HG02973 (cell line): ENCODE data around the gene SLC9A3.
A peak's percentile ranks its signal among the peaks of the same experiment; 100 is the strongest.
"Not testable (repeated sequence)": the region's sequence is repeated elsewhere in the genome, so short reads cannot be mapped to it uniquely, and the experiment has no call there.

ENCODE experiments used
- ATAC-seq: cut with Tn5 transposase; IDR thresholded peaks from one replicate; pipeline ENCODE4 v1.9.1; 2021; ENCODE audit warnings: moderate library complexity; ENCODE audit not compliant: unreplicated experiment

The SLC9A3 gene

DNA sequence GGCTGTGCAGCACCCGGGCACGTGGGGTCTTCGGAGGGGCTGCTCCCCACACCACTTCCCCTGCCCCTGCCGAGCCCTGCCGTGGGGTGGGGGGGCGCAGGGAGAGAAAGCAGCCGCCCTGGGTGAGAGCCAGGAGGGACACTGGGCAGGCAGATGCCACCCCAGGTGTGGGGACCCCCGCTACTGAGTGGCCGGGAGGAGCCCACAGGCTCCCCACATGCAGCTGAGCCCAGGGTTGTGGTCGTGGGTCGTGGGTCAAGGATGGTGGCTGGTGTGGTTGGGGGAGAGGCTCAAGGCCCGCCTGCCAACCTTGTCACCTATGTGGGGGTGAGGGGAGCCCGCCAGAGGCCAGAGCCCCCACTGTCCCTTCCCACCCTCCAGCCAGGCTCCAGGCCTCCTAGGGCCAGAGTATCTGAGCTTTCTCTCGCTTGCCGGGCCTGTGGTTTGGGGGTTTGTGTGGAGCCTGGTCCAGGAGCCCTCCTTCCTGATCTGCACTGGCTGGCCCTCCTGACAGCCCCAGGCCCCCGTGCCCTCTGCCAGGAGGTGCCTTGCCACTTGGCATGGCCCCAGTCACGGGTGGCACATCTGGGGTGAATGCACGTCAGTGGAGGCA, 45.8 kb downstream of the SLC9A3 start:
- no peak for ATAC-seq

DNA sequence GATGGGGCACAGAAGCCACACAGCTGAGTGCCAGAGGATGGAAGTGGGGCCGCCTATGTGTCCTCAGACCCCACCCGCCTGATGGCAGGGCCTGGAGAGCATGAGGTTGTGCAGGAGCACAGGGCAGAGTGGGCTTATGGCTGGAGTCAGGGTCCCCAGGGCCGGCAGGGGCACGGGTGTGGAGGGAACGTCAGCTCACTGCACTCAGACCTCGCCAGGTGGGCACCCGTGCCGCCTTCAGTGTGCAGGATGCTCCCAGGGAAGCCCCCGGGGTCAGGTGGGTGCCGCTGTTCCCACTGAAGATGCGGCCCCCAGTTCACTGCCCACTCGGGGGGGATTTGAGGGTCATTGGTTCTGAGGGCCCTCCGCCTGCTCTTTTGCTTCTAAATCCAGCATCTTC, 46.4 kb downstream of the SLC9A3 start:
- ATAC-seq, result no peak

DNA sequence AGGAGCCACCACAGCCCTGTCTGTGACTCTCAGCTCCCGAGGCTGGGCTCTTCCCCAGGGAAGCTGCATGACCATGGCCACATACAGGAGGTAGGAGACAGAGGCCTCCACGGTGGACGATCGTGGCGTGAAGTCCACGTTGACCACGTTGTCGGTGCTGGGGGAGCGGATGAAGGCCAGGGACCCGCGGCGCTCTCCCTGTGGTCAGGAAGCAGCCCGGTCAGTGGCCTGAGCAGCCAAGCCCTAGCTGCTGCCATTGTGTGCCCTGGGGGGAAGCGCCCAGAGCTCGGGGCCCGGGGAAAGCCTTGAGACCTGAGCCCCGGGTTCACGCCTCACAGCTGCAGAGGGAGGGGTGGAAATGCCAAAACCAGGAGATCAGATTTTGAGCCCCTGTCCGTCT, 47.0 kb downstream of the SLC9A3 start:
- ATAC-seq, result no peak

DNA sequence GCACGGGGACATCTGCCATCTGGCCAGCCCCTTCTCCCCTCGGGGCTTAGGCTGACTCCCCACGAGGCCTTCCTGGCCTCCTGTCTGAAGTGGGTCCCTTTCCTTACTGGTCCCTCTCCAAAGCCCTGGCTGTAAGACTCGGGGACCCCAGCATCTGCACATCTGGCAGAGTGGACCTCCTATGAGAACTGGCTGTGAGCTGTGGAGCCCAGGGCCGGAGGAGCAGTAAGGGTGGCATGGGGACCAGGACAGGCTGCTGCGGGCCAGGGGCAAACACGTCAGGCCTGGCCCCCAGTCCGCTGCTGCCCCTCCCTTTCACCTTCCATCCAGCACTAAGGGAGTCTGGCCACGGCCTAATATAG, 47.5 kb downstream of the SLC9A3 start:
- ATAC-seq, result no peak

DNA sequence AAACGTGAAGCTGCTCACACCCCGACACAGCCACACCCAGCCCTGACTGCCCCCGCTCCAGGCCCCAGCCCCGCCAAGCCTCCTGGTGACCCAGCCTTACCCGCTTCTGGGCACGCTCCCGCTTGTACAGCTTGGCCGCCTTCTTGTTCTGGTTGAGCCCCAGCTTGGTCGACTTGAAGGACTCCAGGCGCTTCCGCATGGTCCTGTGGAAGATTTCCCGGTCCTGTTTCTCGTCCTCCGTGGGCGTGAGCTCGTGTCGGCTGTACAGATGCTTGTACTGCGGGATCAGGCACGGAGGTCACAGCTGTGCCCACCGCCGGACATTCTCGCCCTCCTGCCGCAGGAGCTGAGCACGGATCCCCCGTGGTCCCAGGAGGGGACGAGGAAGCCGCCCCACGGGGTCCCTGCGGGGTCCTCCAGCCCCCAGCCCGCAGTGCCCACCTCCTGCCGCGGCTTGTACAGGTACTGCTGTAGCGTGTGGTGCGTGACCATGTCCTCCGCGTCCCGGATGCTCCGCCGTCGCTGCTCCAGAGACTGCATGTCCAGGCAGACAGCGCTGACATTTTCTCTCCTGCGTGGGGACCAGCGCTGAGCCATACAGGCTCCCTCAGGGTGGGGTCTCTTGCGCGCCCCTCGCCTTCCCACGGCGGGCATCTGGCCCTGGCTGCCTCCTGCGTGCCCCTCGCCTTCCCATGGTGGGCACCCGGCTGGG, 48.0 kb downstream of the SLC9A3 start:
- no peak for ATAC-seq

DNA sequence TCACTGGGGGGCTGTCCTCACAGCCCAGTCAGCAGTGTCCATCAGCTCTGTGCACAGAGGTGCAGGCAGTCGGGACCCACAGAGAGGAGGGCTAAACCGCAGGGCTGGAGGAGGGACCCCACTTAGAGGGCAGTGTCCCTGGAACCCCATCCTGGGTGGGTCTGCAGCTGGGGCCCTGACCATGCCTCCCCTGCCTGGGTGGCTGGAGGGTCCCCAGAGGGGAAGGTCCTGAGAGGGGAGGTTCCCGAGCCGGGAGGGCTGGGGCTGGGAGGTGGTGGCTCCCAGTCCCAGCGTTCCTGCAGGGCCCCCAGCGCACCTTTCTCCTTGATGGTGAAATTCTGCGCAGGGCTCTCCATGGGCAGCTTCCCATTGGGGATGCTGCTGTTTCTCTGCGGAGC, 48.5 kb downstream of the SLC9A3 start:
- ATAC-seq, result no peak

DNA sequence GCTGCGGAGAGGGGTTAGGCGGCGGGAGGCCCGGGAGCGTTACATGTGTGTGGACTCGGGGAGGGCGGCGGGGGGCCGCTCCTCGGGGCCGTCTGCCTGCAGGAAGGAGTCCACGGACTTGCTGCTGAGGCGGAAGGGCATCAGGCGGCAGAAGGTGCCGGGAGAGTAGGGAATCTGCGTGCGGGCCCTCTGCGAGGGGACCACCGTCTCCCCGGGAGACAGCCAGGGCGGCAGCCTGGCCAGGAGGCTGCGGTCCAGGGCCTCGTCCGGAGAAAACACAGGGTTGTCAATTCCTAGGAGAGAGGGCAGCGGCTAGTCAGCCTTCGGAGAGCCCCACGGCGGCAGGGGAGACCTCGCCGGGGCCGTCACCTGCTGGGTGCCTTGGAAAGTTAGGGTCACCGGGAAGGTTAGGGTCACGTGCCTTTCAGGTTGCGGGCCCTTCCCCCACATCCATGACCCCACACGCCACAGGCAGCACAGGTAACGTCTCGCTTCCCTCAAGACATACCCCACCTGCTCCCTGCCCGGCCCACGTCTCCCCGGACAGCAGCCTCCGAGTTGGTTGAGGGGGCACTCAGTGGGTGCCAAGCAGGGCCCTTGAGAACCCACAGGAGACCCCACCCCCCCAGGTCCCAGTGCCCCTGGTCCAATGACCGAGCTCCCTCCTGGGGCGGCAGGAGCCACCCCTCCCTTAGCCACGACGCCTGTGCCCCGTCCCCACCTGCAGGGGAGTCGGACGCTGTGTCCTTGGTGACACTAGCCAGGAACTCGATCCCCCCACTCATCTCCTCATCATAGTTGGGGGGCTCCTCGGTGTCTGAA, 49.2 kb downstream of the SLC9A3 start:
- no peak for ATAC-seq

DNA sequence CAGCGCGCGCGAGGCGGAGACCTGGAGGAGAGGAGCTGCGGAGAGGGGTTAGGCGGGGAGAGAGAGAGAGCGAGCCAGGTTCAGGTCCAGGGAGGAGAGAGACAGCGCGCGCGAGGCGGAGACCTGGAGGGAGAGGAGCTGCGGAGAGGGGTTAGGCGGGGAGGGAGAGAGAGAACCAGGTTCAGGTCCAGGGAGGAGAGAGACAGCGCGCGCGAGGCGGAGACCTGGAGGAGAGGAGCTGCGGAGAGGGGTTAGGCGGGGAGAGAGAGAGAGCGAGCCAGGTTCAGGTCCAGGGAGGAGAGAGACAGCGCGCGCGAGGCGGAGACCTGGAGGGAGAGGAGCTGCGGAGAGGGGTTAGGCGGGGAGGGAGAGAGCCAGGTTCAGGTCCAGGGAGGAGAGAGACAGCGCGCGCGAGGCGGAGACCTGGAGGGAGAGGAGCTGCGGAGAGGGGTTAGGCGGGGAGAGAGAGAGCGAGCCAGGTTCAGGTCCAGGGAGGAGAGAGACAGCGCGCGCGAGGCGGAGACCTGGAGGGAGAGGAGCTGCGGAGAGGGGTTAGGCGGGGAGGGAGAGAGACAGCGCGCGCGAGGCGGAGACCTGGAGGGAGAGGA, 49.9 kb downstream of the SLC9A3 start:
- ATAC-seq, result not testable (repeated sequence)

DNA sequence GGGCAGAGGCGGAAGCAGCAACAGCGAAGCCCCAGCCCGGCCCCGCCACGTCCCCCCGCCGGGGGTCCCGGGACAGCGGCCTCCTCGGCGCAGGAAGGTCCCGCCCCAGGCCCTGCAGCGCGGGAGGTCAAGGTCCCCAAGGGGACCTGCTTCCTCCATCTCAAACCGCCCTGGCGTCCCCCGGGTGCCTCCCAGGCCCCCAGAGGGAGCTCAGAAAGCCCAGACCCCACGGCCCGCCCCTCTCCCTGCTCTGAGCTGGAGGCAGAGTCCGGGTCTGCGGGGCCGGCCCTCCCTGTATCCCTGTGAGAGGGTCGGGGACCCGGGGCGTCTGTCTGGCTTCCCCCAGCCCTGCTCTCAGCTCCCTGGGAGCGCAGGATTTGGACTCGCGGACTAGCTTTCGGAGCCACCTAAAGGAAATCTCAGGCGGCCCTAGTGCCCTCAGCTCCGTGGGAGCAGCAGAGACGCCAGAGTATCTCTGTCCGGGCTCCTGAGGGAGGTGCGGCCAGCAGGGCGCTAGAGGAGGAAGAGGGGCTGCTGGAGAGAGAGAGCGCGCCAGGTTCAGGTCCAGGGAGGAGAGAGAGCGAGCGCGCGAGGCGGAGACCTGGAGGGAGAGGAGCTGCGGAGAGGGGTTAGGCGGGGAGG, 50.6 kb downstream of the SLC9A3 start:
- ATAC-seq, result peak; percentile 22

DNA sequence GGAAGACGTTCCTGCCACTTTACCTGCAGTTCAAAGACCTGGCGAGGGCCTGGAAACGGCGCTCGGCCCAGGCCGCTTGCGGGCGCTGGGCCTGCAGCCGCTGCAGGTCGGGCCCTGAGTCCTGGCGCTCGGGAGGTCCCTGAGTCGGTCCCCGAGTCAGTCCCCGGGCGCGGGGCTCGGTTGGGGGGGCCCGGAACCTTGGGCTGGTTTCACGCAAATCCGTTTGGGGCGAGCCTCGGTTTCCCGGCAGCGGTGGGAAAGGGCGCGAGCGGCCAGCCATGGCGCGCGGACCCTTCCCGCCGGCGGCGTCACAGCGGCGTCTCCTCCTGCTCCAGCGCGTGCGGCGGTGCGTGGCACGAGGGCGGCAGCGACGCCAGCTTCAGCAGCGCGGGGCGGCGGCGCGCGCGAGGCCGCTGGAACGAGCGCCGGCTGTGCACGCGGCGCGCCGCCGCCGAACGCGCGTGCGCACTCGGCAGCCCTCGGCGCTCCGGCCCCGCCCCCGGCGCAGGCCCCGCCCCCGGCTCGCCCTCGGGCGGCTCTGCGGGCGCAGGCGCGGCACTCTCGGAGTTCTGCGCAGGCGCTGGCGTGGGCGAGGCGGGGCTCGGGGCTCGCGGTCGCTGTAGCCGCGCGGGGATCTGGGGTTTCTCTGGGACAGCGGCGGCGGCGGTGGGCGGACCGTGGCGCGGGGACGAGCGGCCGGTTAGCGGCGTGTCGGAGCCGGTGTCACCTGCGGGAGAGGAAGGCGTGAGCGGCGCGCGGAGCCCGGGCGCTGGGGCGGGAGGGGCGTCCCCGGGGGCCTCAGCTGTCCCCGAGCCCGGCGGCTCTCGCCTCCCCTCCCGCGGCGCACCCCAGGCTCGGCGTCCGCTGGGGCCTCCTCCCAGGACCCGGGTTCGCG, 51.3 kb downstream of the SLC9A3 start:
- ATAC-seq, result peak; percentile 69

DNA sequence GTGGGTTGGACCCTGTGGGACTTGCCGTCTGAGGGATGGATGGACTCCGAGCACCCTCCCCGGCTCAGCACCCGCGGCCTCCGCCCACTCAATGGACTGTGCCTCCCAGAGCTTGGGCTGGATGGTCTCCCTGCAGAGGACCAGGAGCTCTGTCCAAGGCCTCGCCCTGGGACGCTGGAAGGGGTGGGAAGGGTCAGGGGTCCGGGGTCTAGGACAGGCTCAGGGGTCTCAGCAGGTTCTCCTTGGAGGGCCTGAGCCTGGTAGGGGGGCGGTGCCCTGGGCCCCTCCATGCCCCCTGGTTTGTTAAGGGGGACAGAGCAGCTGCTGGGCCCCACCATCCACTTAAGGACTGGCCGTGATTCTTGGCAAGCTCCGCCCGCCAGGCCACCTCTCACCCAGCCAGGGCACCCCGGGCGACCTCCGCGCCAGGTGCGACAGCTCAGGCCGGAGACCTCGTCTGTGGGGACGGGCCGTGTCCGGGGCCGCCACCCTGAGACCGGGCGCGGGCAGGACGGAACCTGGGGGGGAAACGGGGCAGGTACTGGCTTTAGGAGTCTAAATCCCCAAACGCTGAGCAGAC, 52.1 kb downstream of the SLC9A3 start:
- peak; percentile 6 for ATAC-seq

DNA sequence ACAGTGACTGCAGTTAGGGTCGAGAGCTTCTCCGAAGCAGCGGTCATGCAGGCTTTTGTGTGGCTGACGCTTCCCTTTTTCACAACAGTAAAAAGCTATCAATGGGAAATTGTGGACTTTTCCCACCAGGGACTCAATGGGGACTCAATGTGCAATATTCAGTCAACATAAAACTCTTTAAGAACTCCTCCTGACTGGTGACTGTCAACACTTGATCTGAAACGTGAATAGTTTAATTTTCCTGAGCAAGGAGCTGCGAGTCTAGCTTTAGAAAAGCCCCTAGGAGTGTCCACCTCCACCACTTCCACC, 52.5 kb downstream of the SLC9A3 start:
- no peak for ATAC-seq

DNA sequence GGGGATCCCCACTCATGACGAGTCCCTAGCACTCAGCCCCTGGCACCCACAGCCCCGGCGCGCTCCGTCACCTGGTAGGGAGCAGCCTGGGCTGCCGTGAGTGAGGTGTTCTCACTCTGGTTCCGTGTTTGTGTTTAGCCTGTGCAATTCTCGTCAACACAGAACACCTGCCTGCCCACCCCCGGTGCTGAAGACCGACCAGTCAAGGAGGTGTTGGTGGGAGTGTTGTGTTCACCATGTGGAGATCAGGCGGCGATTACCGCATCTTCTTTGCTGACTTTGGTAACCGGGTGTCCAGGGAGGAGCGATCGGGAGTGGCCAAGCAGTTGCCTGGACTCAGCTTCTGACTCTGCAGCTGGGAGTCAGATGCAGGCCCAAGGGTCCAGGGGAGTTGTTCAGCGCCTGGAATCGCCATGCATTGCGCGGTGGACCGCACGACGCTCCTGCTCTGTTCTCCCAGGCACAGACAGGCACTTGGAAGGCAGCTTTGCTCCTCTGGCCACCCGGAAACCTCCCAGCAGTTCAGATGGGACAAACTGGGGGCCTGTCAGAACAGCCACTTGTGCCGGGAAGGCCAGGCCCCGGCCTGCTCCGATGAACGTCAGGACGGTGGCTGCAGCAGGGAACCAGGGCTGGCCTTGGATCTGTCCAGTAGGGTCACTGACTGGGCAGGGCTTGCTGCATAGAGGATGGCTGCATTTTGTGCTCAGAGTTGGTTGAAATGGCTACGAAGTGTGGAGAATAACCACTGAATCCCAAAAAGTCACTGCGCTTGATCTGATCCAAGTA, 53.1 kb downstream of the SLC9A3 start:
- ATAC-seq, result no peak

DNA sequence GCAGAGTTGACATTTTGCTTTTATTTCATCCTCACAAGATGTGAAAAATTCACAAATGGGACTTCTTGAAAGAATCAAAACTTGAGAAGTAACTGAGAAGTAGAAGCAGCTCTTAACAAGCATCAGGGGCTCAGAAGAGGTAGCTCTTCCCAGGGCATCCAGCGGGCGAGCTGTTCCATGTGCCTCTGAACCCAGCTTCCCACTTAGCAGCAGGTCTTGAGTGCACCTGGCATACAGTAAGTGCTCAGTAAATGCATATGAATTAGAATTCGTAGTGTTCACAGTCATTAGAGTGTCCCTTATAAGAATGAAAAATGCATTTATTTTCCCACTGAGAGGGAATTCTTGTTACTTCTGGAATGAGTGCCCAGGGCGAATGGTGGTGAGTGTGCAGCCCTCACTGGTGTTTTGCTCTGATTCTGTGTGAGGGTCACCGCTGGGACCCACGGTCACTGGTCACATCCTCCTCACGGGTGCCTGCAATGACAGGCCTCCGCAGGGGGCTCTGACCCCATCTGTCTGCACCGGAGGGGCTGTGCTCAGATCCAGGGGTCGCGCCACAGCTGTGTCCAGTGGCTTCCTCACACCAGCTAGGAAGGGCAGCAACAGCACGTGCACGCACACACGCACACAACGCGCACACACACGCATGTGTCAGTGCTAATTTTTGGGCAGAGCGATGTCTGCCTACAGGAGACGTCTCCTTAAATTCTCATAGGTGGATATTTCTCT, 54.3 kb downstream of the SLC9A3 start:
- no peak for ATAC-seq

DNA sequence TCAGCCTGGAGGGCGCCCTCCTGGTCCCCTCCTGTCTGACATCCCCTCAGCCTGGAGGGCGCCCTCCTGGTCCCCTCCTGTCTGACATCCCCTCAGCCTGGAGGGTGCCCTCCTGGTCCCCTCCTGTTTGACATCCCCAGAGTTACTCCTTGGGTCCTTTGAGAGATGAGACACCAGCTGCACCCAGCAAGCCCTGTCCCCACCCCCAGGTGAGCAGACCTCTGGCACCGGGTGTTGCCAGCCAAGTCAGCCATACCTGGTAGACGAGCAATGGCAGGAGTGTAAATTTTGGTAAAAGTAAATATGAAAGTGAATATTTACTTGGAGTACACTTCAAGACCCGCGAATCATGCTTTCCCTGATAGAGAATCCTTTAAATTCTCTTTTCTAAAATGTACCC, 55.8 kb downstream of the SLC9A3 start:
- no peak for ATAC-seq

DNA sequence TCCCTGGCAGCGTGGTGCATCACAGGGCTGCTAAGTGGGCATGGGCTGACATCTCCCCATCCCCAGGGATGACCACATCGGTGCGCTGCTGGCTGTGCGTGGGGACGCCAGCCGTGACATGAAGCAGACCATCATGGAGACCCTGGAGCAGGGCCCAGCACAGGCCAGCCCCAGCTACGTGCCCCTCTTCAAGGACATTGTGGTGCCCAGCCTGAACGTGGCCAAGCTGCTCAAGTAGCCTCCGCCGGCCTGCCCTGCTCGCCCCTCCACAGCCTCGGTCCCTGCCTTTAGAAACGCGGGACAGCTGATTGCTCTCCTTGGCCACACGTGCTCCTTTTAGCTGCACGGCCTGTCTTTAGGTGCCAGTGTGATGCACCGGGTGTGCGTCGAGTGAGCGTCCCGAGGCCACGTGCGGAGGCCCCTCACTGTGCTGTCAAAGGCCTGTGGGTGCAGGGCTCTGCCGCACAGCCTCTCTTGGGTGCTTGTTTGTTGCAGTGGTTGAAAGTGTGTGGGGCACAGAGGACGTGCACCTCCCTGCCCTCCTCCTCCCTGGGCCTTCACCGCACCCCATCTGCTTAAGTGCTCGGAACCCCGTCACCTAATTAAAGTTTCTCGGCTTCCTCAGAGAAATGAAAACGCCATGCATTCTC, 57.5 kb downstream of the SLC9A3 start:
- no peak for ATAC-seq

DNA sequence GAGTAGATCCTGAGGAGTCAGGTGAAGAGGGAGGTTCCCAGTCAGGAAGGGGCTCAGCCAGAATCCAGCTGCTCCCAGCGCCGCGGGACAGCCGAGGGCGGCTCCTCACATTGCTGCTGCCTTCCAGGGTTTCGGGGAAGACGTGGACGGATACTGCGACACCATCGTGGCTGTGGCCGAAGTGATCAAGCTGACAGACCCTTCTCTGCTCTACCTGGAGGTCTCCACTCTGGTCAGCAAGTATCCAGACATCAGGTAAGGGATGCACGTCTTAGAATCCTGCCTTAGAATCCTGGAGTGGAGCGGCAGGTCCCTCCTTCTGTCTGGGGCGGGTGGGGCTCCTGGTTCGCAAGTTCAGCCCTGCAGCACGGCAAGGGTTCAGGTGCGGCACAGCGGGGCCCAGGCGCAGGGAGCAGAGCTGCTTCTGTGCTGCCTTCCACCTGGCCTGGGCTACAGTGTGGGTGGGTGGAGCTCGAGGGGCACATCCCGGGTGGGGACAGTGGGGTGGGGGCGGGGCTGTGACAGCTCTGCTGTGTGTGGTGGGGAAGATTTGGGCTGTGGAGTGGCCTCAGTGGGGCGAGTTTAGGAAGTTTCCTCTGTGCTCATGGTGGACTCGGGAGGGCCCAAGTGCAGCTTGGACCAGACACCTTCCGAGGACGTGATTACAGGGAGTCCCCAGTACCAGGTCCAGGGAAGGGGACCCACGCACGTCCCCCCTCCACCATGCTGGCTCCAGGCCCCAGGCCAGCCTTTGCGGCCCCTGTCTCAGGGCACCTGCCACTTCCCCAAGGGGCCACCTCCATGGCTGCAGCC, 58.5 kb downstream of the SLC9A3 start:
- no peak for ATAC-seq
